IMR-90 (cell line): ENCODE results near the gene SASS6. TPM values are rescaled to one million over a fixed set of nuclear protein-coding genes. Genes with fewer than 3 reads are reported as not detected.

Experiments
- ATAC-seq: fragments of 200-7000 bp; cut with Tn5 transposase; 2 replicates; pipeline ENCODE4 v1.9.1; 2020; ENCODE audit warnings: low read depth, mild to moderate bottlenecking, moderate library complexity
- BruUV-seq: library from RNA; stranded (reverse); fragments of 400-500 nt; replicated peaks from 2 replicates; lab custom pipeline; 2021; lab: Mats Ljungman, UMichigan
- CTCF ChIA-PET: fragments of 300-600 bp; formaldehyde crosslinking; extraction: SDS; loops from one replicate; lab custom pipeline; 2021; ENCODE audit warnings: antibody characterized with exemption; lab: Yijun Ruan, JAX
- POLR2A ChIA-PET: fragments of 300-600 bp; sonication (Branson Sonifier 250); formaldehyde crosslinking; loops from one replicate; lab custom pipeline; 2022; ENCODE audit warnings: antibody characterized with exemption; ENCODE audit not compliant: unreplicated experiment; lab: Charles Lee
- DNase-seq: peaks from one replicate; pipeline ENCODE4 v3.0.0; 2013
- H2AFZ ChIP-seq: replicated peaks from 2 replicates; pipeline ENCODE3; 2013; ENCODE audit warnings: low read length, mild to moderate bottlenecking; ENCODE audit not compliant: poor library complexity
- H2AK5ac ChIP-seq: 2 replicates; pipeline ENCODE4 v1.6.1; 2013; ENCODE audit warnings: low read depth, low read length, inconsistent platforms
- H2AK9ac ChIP-seq: replicated peaks from 2 replicates; pipeline ENCODE3; 2013; ENCODE audit warnings: mild to moderate bottlenecking, low read depth, low read length, moderate library complexity; ENCODE audit not compliant: poor library complexity
- H2BK120ac ChIP-seq: 2 replicates; pipeline ENCODE4 v1.6.1; 2013; ENCODE audit warnings: low read depth, low read length, inconsistent platforms
- H2BK15ac ChIP-seq: 3 replicates; pipeline ENCODE4 v1.6.1; 2013; ENCODE audit warnings: low read depth, low read length, inconsistent platforms
- H2BK20ac ChIP-seq: 2 replicates; pipeline ENCODE4 v1.6.1; 2013; ENCODE audit warnings: low read depth, mild to moderate bottlenecking, inconsistent platforms, low read length, moderate library complexity
- H2BK5ac ChIP-seq: 2 replicates; pipeline ENCODE4 v1.6.1; 2013; ENCODE audit warnings: mild to moderate bottlenecking, low read depth, low read length, inconsistent platforms; ENCODE audit not compliant: poor library complexity, severe bottlenecking
- H3K14ac ChIP-seq: replicated peaks from 2 replicates; pipeline ENCODE4 v1.6.1; 2013; ENCODE audit warnings: low read depth, low read length, inconsistent platforms
- H3K18ac ChIP-seq: 2 replicates; pipeline ENCODE4 v1.6.1; 2013; ENCODE audit warnings: low read depth, low read length, control low read depth
- H3K23ac ChIP-seq: 2 replicates; pipeline ENCODE4 v1.6.1; 2013; ENCODE audit warnings: low read depth, low read length, inconsistent platforms
- H3K27ac ChIP-seq: 2 replicates; pipeline ENCODE4 v1.5.1; 2013; ENCODE audit warnings: mild to moderate bottlenecking, control low read depth, low read length; ENCODE audit not compliant: insufficient read depth
- H3K27me3 ChIP-seq: 2 replicates; pipeline ENCODE4 v1.6.1; 2013; ENCODE audit warnings: low read length; ENCODE audit not compliant: control insufficient read depth, insufficient read depth
- H3K36me3 ChIP-seq: 2 replicates; pipeline ENCODE4 v1.6.1; 2013; ENCODE audit warnings: low read length, mixed read lengths; ENCODE audit not compliant: control insufficient read depth, insufficient read depth
- H3K4ac ChIP-seq: 2 replicates; pipeline ENCODE4 v1.6.1; 2013; ENCODE audit warnings: low read depth, low read length, inconsistent platforms
- H3K4me1 ChIP-seq: 2 replicates; pipeline ENCODE4 v1.6.1; 2013; ENCODE audit warnings: low read length, mixed read lengths; ENCODE audit not compliant: control insufficient read depth, insufficient read depth
- H3K4me2 ChIP-seq: 2 replicates; pipeline ENCODE4 v1.6.1; 2013; ENCODE audit warnings: low read depth, mild to moderate bottlenecking, control low read depth, low read length, moderate library complexity
- H3K4me3 ChIP-seq: 2 replicates; pipeline ENCODE4 v1.5.1; 2013; ENCODE audit warnings: low read depth, mild to moderate bottlenecking, control low read depth, low read length, moderate library complexity; ENCODE audit not compliant: insufficient read depth
- H3K56ac ChIP-seq: 2 replicates; pipeline ENCODE4 v1.6.1; 2013; ENCODE audit warnings: low read length, inconsistent platforms; ENCODE audit not compliant: insufficient read depth; ENCODE audit errors: extremely low read depth
- H3K79me1 ChIP-seq, 2 experiments: 2 replicates each; pipeline ENCODE4 v1.6.1; 2013; ENCODE audit warnings: low read length in 2 of 2, inconsistent platforms in 1 of 2, low read depth in 1 of 2
- H3K9ac ChIP-seq: 2 replicates; pipeline ENCODE4 v1.6.1; 2013; ENCODE audit warnings: low read depth, low read length, control low read depth
- H3K9me1 ChIP-seq: 2 replicates; pipeline ENCODE4 v1.6.1; 2013; ENCODE audit warnings: low read length, inconsistent platforms; ENCODE audit not compliant: insufficient read depth
- H3K9me3 ChIP-seq: 2 replicates; pipeline ENCODE4 v1.6.1; 2013; ENCODE audit warnings: low read length; ENCODE audit not compliant: control insufficient read depth, insufficient read depth
- H4K20me1 ChIP-seq: 2 replicates; pipeline ENCODE4 v1.6.1; 2013; ENCODE audit warnings: low read length, inconsistent platforms; ENCODE audit not compliant: insufficient read depth
- H4K5ac ChIP-seq: 2 replicates; pipeline ENCODE4 v1.6.1; 2013; ENCODE audit warnings: mild to moderate bottlenecking, low read depth, low read length, control low read depth
- H4K8ac ChIP-seq, 2 experiments: 2 replicates each; pipeline ENCODE4 v1.6.1; 2013; ENCODE audit warnings: low read depth in 2 of 2, low read length in 2 of 2, control low read depth in 1 of 2, inconsistent platforms in 1 of 2
- H4K91ac ChIP-seq: 2 replicates; pipeline ENCODE4 v1.6.1; 2013; ENCODE audit warnings: low read depth, low read length, inconsistent platforms; ENCODE audit not compliant: insufficient read depth
- BHLHE40 ChIP-seq: fragments of 150-350 bp; IDR thresholded peaks from 2 replicates; pipeline ENCODE4 v1.6.1; 2016; ENCODE audit warnings: mild to moderate bottlenecking, low read depth, low read length
- CEBPB ChIP-seq: IDR thresholded peaks from 2 replicates; pipeline ENCODE4 v1.6.1; 2012; ENCODE audit warnings: low read depth, low read length, improper control_type of control experiment
- CHD1 ChIP-seq: IDR thresholded peaks from 2 replicates; pipeline ENCODE4 v1.6.1; 2012; ENCODE audit warnings: low read depth, low read length, improper control_type of control experiment
- ELK1 ChIP-seq: fragments of 150-350 bp; IDR thresholded peaks from 2 replicates; pipeline ENCODE4 v1.6.1; 2016; ENCODE audit warnings: low read depth, mild to moderate bottlenecking, low read length, moderate library complexity, borderline replicate concordance
- FOS ChIP-seq: fragments of 150-350 bp; IDR thresholded peaks from 2 replicates; pipeline ENCODE4 v1.6.1; 2016; ENCODE audit warnings: low read depth, low read length
- MAFK ChIP-seq: IDR thresholded peaks from 2 replicates; pipeline ENCODE4 v1.6.1; 2012; ENCODE audit warnings: low read depth, low read length, improper control_type of control experiment
- MAZ ChIP-seq: IDR thresholded peaks from 2 replicates; pipeline ENCODE4 v1.6.1; 2012; ENCODE audit warnings: low read depth, mild to moderate bottlenecking, low read length, improper control_type of control experiment, moderate library complexity, borderline replicate concordance
- MXI1 ChIP-seq: IDR thresholded peaks from 2 replicates; pipeline ENCODE4 v1.6.1; 2012; ENCODE audit warnings: low read depth, mild to moderate bottlenecking, low read length, moderate library complexity, borderline replicate concordance
- NFE2L2 ChIP-seq: fragments of 150-350 bp; IDR thresholded peaks from 2 replicates; pipeline ENCODE4 v1.6.1; 2016; ENCODE audit warnings: low read depth, mild to moderate bottlenecking, low read length
- POLR2A ChIP-seq: IDR thresholded peaks from 2 replicates; pipeline ENCODE4 v1.6.1; 2012; ENCODE audit warnings: mild to moderate bottlenecking, low read depth, low read length
- RAD21 ChIP-seq: IDR thresholded peaks from 2 replicates; pipeline ENCODE4 v1.6.1; 2012; ENCODE audit warnings: low read length, improper control_type of control experiment
- RCOR1 ChIP-seq: IDR thresholded peaks from 2 replicates; pipeline ENCODE4 v1.6.1; 2012; ENCODE audit warnings: mild to moderate bottlenecking, low read length, improper control_type of control experiment; ENCODE audit not compliant: insufficient replicate concordance
- RFX5 ChIP-seq: IDR thresholded peaks from 2 replicates; pipeline ENCODE4 v1.8.0; 2012; ENCODE audit warnings: low read depth, mild to moderate bottlenecking, low read length, moderate library complexity
- SMC3 ChIP-seq: fragments of 150-350 bp; IDR thresholded peaks from 2 replicates; pipeline ENCODE4 v1.6.1; 2016; ENCODE audit warnings: low read depth, mild to moderate bottlenecking, antibody characterized with exemption, low read length, moderate library complexity
- USF2 ChIP-seq: fragments of 150-350 bp; IDR thresholded peaks from 2 replicates; pipeline ENCODE4 v1.6.1; 2017; ENCODE audit warnings: mild to moderate bottlenecking, antibody characterized with exemption, low read length, low read depth
- WGBS, 2 experiments: methylation state at CpG; one replicate each; pipeline versions ENCODE4 v1.1.5 to v1.1.7; 2013; ENCODE audit warnings: missing lambda C conversion rate in 2 of 2; ENCODE audit not compliant: insufficient read length in 1 of 2; ENCODE audit errors: extremely low coverage in 2 of 2; 5-methylcytosine and 5-hydroxymethylcytosine counted together
- dilution Hi-C: fragments of 300-500 bp; cut with HindIII; formaldehyde crosslinking; loops from one replicate; pipeline ENCODE4 v1.14.3; 2018; ENCODE audit warnings: low sequenced_read_pairs; ENCODE audit not compliant: unreplicated experiment
- in situ Hi-C: fragments of 300-500 bp; cut with MboI; formaldehyde crosslinking; loops from 3 replicates; pipeline ENCODE4 v1.14.3; 2019; ENCODE audit warnings: low sequenced_read_pairs, inconsistent platforms, mixed read lengths
- intact Hi-C: fragments of 100-400 bp; cut with micrococcal nuclease; formaldehyde crosslinking; loops from 2 replicates; pipeline ENCODE4 v1.10.0; 2022
- polyA plus RNA-seq, 3 experiments: library from polyadenylated mRNA; depleted of rRNA; stranded (reverse); fragments of >200 nt; gene quantifications; 2 replicates each; pipeline ENCODE4 v1.2.3, GENCODE V29; 2012; ENCODE audit warnings: low replicate concordance in 1 of 3
- total RNA-seq: library from RNA; depleted of rRNA; stranded (reverse); fragments of >200 nt; gene quantifications from 2 replicates; pipeline ENCODE4 v1.2.3, GENCODE V29; 2012
- TF ChIP-seq, protein P1 (sequence below): conservative IDR thresholded peaks from 2 replicates; pipeline ENCODE4 v1.5.1; 2012; ENCODE audit warnings: mild to moderate bottlenecking, low read depth, low read length, improper control_type of control experiment

Gene SASS6
- total and polyA plus RNA-seq, 2 of the 4 experiments (the other 2 are of a cell fraction) = 1.1 to 2.7 TPM

GRCh38 chr1:100152271-100152670 is 19.5 kb upstream of the SASS6 start:
- ChIA-PET POLR2A (interaction anchor here (0.5 kb wide), 1 partner anchor 19 kb away, joined by 4 read pairs; the partner anchor contains the start of genes SASS6 and TRMT13), CTCF (no interaction called here)
- Histone ChIP-seq H3K14ac (no peak overlapping the region), H3K4me1 (no peaks in the 10 kb centered on the region), H3K79me1 (no peaks in the 10 kb centered on the region), H3K4me2 (no peak overlapping the region), H2BK20ac (no peak overlapping the region), H3K56ac (no peak overlapping the region), H3K9ac (no peak overlapping the region), H3K36me3 (peaks cover 5% of the 10 kb centered on the region), H2AK9ac (no peak overlapping the region), H3K9me3 (no peaks in the 10 kb centered on the region), H2BK120ac (no peak overlapping the region), H4K8ac (no peak overlapping the region), H4K20me1 (no peaks in the 10 kb centered on the region), H4K5ac (no peak overlapping the region), H2AFZ (no peak overlapping the region), H3K18ac (no peak overlapping the region), H3K27ac (no peak overlapping the region), H3K23ac (no peak overlapping the region), H3K4ac (no peak overlapping the region), H2BK15ac (no peak overlapping the region), H4K91ac (no peak overlapping the region), H3K4me3 (no peak overlapping the region), H3K9me1 (no peaks in the 10 kb centered on the region), H2BK5ac (no peak overlapping the region), H3K27me3 (no peaks in the 10 kb centered on the region), H2AK5ac (no peak overlapping the region)
- ATAC-seq (no peak), DNase-seq (no peak)
- no CpG with 5 or more reads among the region's 4 CpGs for WGBS, 2 experiments
- in situ Hi-C loops = no loop called here
- no TSS peak for BruUV-seq
- intact Hi-C loops = no loop called here
- TF ChIP-seq CHD1 = no peak
- TF ChIP-seq FOS = no peak
- no peak for TF ChIP-seq MAFK
- no peak for TF ChIP-seq MXI1
- TF ChIP-seq, protein P1, sequence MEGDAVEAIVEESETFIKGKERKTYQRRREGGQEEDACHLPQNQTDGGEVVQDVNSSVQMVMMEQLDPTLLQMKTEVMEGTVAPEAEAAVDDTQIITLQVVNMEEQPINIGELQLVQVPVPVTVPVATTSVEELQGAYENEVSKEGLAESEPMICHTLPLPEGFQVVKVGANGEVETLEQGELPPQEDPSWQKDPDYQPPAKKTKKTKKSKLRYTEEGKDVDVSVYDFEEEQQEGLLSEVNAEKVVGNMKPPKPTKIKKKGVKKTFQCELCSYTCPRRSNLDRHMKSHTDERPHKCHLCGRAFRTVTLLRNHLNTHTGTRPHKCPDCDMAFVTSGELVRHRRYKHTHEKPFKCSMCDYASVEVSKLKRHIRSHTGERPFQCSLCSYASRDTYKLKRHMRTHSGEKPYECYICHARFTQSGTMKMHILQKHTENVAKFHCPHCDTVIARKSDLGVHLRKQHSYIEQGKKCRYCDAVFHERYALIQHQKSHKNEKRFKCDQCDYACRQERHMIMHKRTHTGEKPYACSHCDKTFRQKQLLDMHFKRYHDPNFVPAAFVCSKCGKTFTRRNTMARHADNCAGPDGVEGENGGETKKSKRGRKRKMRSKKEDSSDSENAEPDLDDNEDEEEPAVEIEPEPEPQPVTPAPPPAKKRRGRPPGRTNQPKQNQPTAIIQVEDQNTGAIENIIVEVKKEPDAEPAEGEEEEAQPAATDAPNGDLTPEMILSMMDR = no peak
- TF ChIP-seq RFX5 = no peak
- no peak for TF ChIP-seq RCOR1
- no peak for TF ChIP-seq USF2
- no peak for TF ChIP-seq RAD21
- no peak for TF ChIP-seq SMC3
- no peak for TF ChIP-seq NFE2L2
- no peak for TF ChIP-seq ELK1
- TF ChIP-seq POLR2A = no peak
- TF ChIP-seq BHLHE40 = no peak
- TF ChIP-seq CEBPB = no peak
- no peak for TF ChIP-seq MAZ
- dilution Hi-C loops = no loop called here
